Caco-2 (cell line): ENCODE data around the gene ARRB2. TPM values are rescaled to one million over a fixed set of nuclear protein-coding genes. Genes with fewer than 3 reads are reported as not detected.

ENCODE experiments used
- BruUV-seq: library from RNA; stranded (reverse); fragments of 400-500 nt; replicated peaks from 2 replicates; lab custom pipeline; 2021; lab: Mats Ljungman, UMichigan
- CTCF ChIA-PET: fragments of 300-600 bp; sonication (Branson Sonifier 250); formaldehyde crosslinking; loops from one replicate; lab custom pipeline; 2022; ENCODE audit warnings: antibody characterized with exemption; lab: Charles Lee
- POLR2A ChIA-PET: fragments of 300-600 bp; sonication (Branson Sonifier 250); formaldehyde crosslinking; loops from one replicate; lab custom pipeline; 2022; ENCODE audit warnings: antibody characterized with exemption; lab: Charles Lee
- DNase-seq, 2 experiments: peaks; one replicate each; pipeline versions ENCODE4 v3.0.0 to v3.0.0-alpha.2; 2020 to 2022
- H3K27me3 ChIP-seq: replicated peaks from 2 replicates; pipeline ENCODE4 v1.6.0; 2011; ENCODE audit warnings: low read length; ENCODE audit not compliant: control insufficient read depth, insufficient read depth
- H3K36me3 ChIP-seq: 2 replicates; pipeline ENCODE4 v1.5.1; 2011; ENCODE audit warnings: low read length; ENCODE audit not compliant: control insufficient read depth, insufficient read depth
- H3K4me1 ChIP-seq: fragments of 250-450 bp; sonication (Bioruptor Pico); 2 replicates; pipeline ENCODE4 v1.5.1; 2020; ENCODE audit warnings: mild to moderate bottlenecking
- H3K4me3 ChIP-seq: 2 replicates; pipeline ENCODE4 v1.5.1; 2011; ENCODE audit warnings: low read depth, mild to moderate bottlenecking, control low read depth, low read length
- H3K9me3 ChIP-seq: fragments of 250-450 bp; sonication (Bioruptor Pico); 2 replicates; pipeline ENCODE4 v1.5.1; 2020; ENCODE audit warnings: mild to moderate bottlenecking, moderate library complexity
- H3K27ac Mint-ChIP-seq: one replicate; pipeline ENCODE4 v1.8.0; 2022; ENCODE audit warnings: mixed read lengths; ENCODE audit not compliant: unreplicated experiment
- H3K27me3 Mint-ChIP-seq: one replicate; pipeline ENCODE4 v1.8.0; 2022; ENCODE audit warnings: mixed read lengths; ENCODE audit not compliant: insufficient read depth, unreplicated experiment
- H3K36me3 Mint-ChIP-seq: one replicate; pipeline ENCODE4 v1.8.0; 2022; ENCODE audit warnings: mild to moderate bottlenecking, mixed read lengths; ENCODE audit not compliant: insufficient read depth, unreplicated experiment
- H3K4me1 Mint-ChIP-seq: one replicate; pipeline ENCODE4 v1.8.0; 2022; ENCODE audit warnings: low read depth, mixed read lengths; ENCODE audit not compliant: unreplicated experiment
- H3K4me3 Mint-ChIP-seq: one replicate; pipeline ENCODE4 v1.8.0; 2022; ENCODE audit warnings: mild to moderate bottlenecking, moderate library complexity, mixed read lengths; ENCODE audit not compliant: unreplicated experiment
- H3K9me3 Mint-ChIP-seq: one replicate; pipeline ENCODE4 v1.8.0; 2022; ENCODE audit warnings: mixed read lengths; ENCODE audit not compliant: unreplicated experiment
- CTCF ChIP-seq, 2 experiments: fragments of 200-600 bp in 1 of 2; IDR thresholded peaks; 1 replicate in 1 of 2; 2 replicates in 1 of 2; pipeline versions ENCODE4 v1.5.1 to v1.8.0; 2011 to 2022; ENCODE audit warnings: antibody characterized with exemption in 1 of 2, control low read depth in 1 of 2, inconsistent platforms in 1 of 2, low read depth in 1 of 2, low read length in 1 of 2, mild to moderate bottlenecking in 1 of 2, moderate library complexity in 1 of 2; ENCODE audit not compliant: insufficient read depth in 1 of 2, severe bottlenecking in 1 of 2, unreplicated experiment in 1 of 2
- intact Hi-C: fragments of 100-400 bp; cut with micrococcal nuclease; formaldehyde crosslinking; loops from one replicate; pipeline ENCODE4 v1.10.0; 2022; ENCODE audit not compliant: unreplicated experiment
- total RNA-seq: library from RNA; stranded (reverse); gene quantifications from 2 replicates; pipeline ENCODE4 v1.2.3, GENCODE V29; 2022

Gene ARRB2
- total RNA-seq, 1 experiment from 2014 or later = 37.1 TPM

GRCh38 chr17:4734857-4735475, 24.5 kb downstream of the ARRB2 start:
- ChIA-PET CTCF (no interaction called here), POLR2A (interaction anchor here (0.6 kb wide), 1 partner anchor 55 kb away, joined by 3 read pairs; no protein-coding TSS in a partner anchor)
- H3K4me1 Mint-ChIP-seq = peaks cover 14% of the 10 kb centered on the region
- no peak for DNase-seq
- Histone ChIP-seq H3K4me3 (no peak overlapping the region), H3K36me3 (no peaks in the 10 kb centered on the region), H3K9me3 (no peaks in the 10 kb centered on the region), H3K4me1 (0 out of 2 replicates have a peak, but pooled peaks cover 3% of the 10 kb centered on the region), H3K27me3 (no peaks in the 10 kb centered on the region)
- no peaks in the 10 kb centered on the region for H3K27me3 Mint-ChIP-seq
- no peak overlapping the region for H3K4me3 Mint-ChIP-seq
- H3K9me3 Mint-ChIP-seq = no peaks in the 10 kb centered on the region
- peaks cover 21% of the 10 kb centered on the region for H3K36me3 Mint-ChIP-seq
- no peak for TF ChIP-seq CTCF (IDR thresholded peaks at IDR 0.05; ENCODE audit: insufficient read depth in 1 of 2, low read depth in 1 of 2, low read length in 1 of 2, severe bottlenecking in 1 of 2, unreplicated experiment in 1 of 2)
- no TSS peak for BruUV-seq
- intact Hi-C loops = no loop called here
- no peak overlapping the region for H3K27ac Mint-ChIP-seq

DNA sequence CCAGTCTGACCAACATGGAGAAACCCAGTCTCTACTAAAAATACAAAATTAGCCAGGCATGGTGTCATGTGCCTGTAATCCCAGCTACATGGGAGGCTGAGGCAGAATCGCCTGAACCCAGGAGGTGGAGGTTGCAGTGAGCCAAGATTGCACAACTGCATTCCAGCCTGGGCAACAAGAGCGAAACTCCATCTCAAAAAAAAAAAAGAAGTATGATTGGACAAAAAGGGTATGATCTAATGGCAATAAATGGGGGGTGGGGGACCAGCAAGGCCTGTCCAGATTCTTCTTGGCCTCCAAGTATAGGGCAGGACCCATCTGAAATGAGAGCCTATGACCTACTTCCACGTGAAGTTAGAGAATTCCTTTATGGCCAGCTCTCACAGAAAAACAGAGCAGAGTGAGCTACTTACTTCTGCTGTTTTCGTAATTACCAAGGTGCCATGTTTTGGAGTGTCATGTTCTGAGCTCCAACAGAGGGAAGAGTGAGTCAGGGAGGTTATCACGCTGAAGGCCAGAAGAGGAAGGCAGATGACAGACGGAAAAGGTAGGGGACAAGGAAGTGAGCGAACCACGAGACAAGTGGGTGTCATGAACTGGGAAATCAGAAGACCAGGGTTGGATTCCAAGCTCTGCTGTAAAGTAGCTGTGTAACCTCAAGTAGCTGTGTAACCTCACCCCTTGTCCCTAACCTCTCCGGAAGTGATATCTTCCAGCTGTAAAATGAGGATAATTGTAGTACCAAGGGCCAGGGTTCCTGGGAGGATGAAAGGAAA, 25.6 kb downstream of the ARRB2 start:
- Histone ChIP-seq H3K4me3 (no peak overlapping the region), H3K36me3 (no peaks in the 10 kb centered on the region), H3K9me3 (no peaks in the 10 kb centered on the region), H3K4me1 (no peaks in the 10 kb centered on the region), H3K27me3 (no peaks in the 10 kb centered on the region)
- POLR2A ChIA-PET = interaction anchor here (0.5 to 1.1 kb wide), 2 partner anchors 42 to 44 kb away, joined by 3 read pairs; no protein-coding TSS in a partner anchor
- CTCF ChIA-PET = no interaction called here
- peaks cover 20% of the 10 kb centered on the region for H3K36me3 Mint-ChIP-seq
- no peaks in the 10 kb centered on the region for H3K27me3 Mint-ChIP-seq
- no peak overlapping the region for H3K4me3 Mint-ChIP-seq
- no peak for DNase-seq
- intact Hi-C loops = no loop called here
- no peak overlapping the region for H3K27ac Mint-ChIP-seq
- no peak for TF ChIP-seq CTCF (IDR thresholded peaks at IDR 0.05; ENCODE audit: insufficient read depth in 1 of 2, low read depth in 1 of 2, low read length in 1 of 2, severe bottlenecking in 1 of 2, unreplicated experiment in 1 of 2)
- H3K4me1 Mint-ChIP-seq = peaks cover 8% of the 10 kb centered on the region
- no TSS peak for BruUV-seq
- no peaks in the 10 kb centered on the region for H3K9me3 Mint-ChIP-seq
